ENCODE data around the gene MYH7. TPM values are rescaled to one million over a fixed set of nuclear protein-coding genes. Genes with fewer than 3 reads are reported as not detected.

The MYH7 gene
- total and polyA plus RNA-seq, 2 of the 4 experiments (the other 2 are of a cell fraction) = not detected

DNA sequence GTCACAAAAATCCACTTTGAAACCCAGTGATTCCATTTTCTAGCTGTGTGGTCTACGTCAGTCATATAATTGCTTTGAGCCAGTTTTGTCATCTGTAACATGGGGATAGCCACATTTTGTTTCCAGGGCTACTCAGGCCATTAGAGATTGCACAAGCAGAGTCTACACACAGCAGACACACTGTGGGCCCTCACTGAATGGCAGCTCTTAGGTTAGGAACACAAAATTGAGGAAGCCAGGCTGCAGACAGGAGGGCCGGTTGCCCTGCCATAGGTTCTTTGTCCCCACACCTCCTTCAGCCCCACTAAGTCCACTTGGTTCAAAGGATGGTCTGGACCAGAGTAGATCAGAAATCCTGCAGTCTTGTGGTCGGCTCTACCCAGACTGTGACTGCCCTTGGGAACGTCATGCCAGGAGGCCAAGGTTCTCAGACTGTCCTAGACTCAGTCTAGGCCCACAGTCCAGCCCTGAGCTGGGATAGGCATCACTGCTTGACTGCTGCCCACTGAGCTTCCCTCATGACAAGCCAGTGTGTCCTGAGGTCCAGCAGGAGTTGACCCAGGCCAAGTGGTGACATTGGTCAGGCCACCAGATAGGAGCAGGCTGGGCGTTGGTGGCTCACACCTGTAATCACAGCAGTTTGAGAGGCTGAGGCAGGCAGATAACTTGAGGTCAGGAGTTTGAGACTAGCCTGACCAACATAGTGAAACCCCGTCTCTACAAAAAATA is 3.8 kb upstream of the MYH7 start:
- Histone ChIP-seq H2AFZ (replicated peaks; ENCODE audit: low read length, poor library complexity) (no peak overlapping the region), H3K23ac (ENCODE audit: low read depth, low read length) (no peak overlapping the region), H3K4me3 (ENCODE audit: insufficient read depth, low read depth, low read length) (no peak overlapping the region), H2BK15ac (ENCODE audit: low read depth, low read length) (no peak overlapping the region), H4K91ac (ENCODE audit: insufficient read depth, low read depth, low read length) (no peak overlapping the region), H3K79me1 (ENCODE audit: low read depth in 1 of 2, low read length in 2 of 2) (no peaks in the 10 kb centered on the region), H3K27me3 (ENCODE audit: control insufficient read depth, insufficient read depth, low read length) (peaks cover 42% of the 10 kb centered on the region), H2BK5ac (ENCODE audit: low read depth, low read length, poor library complexity, severe bottlenecking) (no peak overlapping the region), H4K8ac (ENCODE audit: low read depth in 2 of 2, low read length in 2 of 2) (no peak overlapping the region), H3K14ac (replicated peaks; ENCODE audit: low read depth, low read length) (no peak overlapping the region), H3K9me1 (ENCODE audit: insufficient read depth, low read length) (no peaks in the 10 kb centered on the region; the same call in 1 of the 2 replicates), H2AK5ac (ENCODE audit: low read depth, low read length) (no peak overlapping the region), H3K27ac (ENCODE audit: insufficient read depth, low read length) (no peak overlapping the region), H2BK120ac (ENCODE audit: low read depth, low read length) (no peak overlapping the region), H3K9me3 (ENCODE audit: control insufficient read depth, insufficient read depth, low read length) (no peaks in the 10 kb centered on the region), H4K20me1 (ENCODE audit: insufficient read depth, low read length) (no peaks in the 10 kb centered on the region), H3K4me2 (ENCODE audit: low read depth, low read length) (no peak overlapping the region), H3K4me1 (ENCODE audit: control insufficient read depth, insufficient read depth, low read length) (no peaks in the 10 kb centered on the region), H3K36me3 (ENCODE audit: control insufficient read depth, insufficient read depth, low read length) (no peaks in the 10 kb centered on the region), H2AK9ac (replicated peaks; ENCODE audit: low read depth, low read length, poor library complexity) (peak overlapping the region; percentile 16), H4K5ac (ENCODE audit: low read depth, low read length) (no peak overlapping the region), H2BK20ac (ENCODE audit: low read depth, low read length) (no peak overlapping the region), H3K9ac (ENCODE audit: low read depth, low read length) (no peak overlapping the region), H3K4ac (ENCODE audit: low read depth, low read length) (no peak overlapping the region), H3K18ac (ENCODE audit: low read depth, low read length) (no peak overlapping the region), H3K56ac (ENCODE audit: extremely low read depth, insufficient read depth, low read length) (no peak overlapping the region)
- no TSS peak for BruUV-seq (replicated peaks)
- in situ Hi-C loops (cut with MboI; ENCODE audit: low sequenced_read_pairs) (no loop called here), intact Hi-C loops (cut with micrococcal nuclease) (no loop called here), dilution Hi-C loops (cut with HindIII; ENCODE audit: low sequenced_read_pairs, unreplicated experiment) (no loop called here)
- TF ChIP-seq POLR2A (IDR thresholded peaks at IDR 0.05; ENCODE audit: low read depth, low read length) = no peak
- no peak for TF ChIP-seq MAZ (IDR thresholded peaks at IDR 0.05; ENCODE audit: borderline replicate concordance, low read depth, low read length)
- TF ChIP-seq FOS (IDR thresholded peaks at IDR 0.05; ENCODE audit: low read depth, low read length) = no peak
- no peak for TF ChIP-seq CEBPB (IDR thresholded peaks at IDR 0.05; ENCODE audit: low read depth, low read length)
- TF ChIP-seq, protein P1, sequence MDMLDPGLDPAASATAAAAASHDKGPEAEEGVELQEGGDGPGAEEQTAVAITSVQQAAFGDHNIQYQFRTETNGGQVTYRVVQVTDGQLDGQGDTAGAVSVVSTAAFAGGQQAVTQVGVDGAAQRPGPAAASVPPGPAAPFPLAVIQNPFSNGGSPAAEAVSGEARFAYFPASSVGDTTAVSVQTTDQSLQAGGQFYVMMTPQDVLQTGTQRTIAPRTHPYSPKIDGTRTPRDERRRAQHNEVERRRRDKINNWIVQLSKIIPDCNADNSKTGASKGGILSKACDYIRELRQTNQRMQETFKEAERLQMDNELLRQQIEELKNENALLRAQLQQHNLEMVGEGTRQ (IDR thresholded peaks at IDR 0.05; ENCODE audit: low read depth, low read length) = no peak
- no peak for TF ChIP-seq RFX5 (IDR thresholded peaks at IDR 0.05; ENCODE audit: low read depth, low read length)
- TF ChIP-seq, protein P2, sequence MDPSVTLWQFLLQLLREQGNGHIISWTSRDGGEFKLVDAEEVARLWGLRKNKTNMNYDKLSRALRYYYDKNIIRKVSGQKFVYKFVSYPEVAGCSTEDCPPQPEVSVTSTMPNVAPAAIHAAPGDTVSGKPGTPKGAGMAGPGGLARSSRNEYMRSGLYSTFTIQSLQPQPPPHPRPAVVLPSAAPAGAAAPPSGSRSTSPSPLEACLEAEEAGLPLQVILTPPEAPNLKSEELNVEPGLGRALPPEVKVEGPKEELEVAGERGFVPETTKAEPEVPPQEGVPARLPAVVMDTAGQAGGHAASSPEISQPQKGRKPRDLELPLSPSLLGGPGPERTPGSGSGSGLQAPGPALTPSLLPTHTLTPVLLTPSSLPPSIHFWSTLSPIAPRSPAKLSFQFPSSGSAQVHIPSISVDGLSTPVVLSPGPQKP (IDR thresholded peaks at IDR 0.05; ENCODE audit: borderline replicate concordance, low read depth, low read length) = no peak
- no peak for TF ChIP-seq NFE2L2 (IDR thresholded peaks at IDR 0.05; ENCODE audit: low read depth, low read length)
- TF ChIP-seq SMC3 (IDR thresholded peaks at IDR 0.05; ENCODE audit: low read depth, low read length) = no peak
- TF ChIP-seq MXI1 (IDR thresholded peaks at IDR 0.05; ENCODE audit: borderline replicate concordance, low read depth, low read length) = no peak
- TF ChIP-seq MAFK (IDR thresholded peaks at IDR 0.05; ENCODE audit: low read depth, low read length) = no peak
- CTCF ChIA-PET = no interaction called here
- no peak for DNase-seq
- POLR2A ChIA-PET (ENCODE audit: unreplicated experiment) = no interaction called here
- ATAC-seq (ENCODE audit: low read depth) = no peak
- WGBS, 2 experiments (ENCODE audit: extremely low coverage in 2 of 2, insufficient read length in 1 of 2) = 50% methylated on average over 1 of the region's 6 CpGs; no CpG with 5 or more reads in 1 of the 2 experiments
